ENCODE results near the gene MDGA2. TPM values are rescaled to one million over a fixed set of nuclear protein-coding genes. Genes with fewer than 3 reads are reported as not detected.
A peak's percentile ranks its signal among the peaks of the same experiment; 100 is the strongest.

Gene MDGA2
- total RNA-seq (2022) (not detected in 2 replicates), Bru-seq, nascent RNA (percentile 1 among the genes with signal in this experiment), BruChase-seq, experiment 1, labeled RNA remaining after a 6-hour chase (percentile 0 among the genes with signal in this experiment), BruChase-seq, experiment 2, labeled RNA remaining after a 2-hour chase (percentile 0 among the genes with signal in this experiment)
- long read RNA-seq = 0 reads

DNA sequence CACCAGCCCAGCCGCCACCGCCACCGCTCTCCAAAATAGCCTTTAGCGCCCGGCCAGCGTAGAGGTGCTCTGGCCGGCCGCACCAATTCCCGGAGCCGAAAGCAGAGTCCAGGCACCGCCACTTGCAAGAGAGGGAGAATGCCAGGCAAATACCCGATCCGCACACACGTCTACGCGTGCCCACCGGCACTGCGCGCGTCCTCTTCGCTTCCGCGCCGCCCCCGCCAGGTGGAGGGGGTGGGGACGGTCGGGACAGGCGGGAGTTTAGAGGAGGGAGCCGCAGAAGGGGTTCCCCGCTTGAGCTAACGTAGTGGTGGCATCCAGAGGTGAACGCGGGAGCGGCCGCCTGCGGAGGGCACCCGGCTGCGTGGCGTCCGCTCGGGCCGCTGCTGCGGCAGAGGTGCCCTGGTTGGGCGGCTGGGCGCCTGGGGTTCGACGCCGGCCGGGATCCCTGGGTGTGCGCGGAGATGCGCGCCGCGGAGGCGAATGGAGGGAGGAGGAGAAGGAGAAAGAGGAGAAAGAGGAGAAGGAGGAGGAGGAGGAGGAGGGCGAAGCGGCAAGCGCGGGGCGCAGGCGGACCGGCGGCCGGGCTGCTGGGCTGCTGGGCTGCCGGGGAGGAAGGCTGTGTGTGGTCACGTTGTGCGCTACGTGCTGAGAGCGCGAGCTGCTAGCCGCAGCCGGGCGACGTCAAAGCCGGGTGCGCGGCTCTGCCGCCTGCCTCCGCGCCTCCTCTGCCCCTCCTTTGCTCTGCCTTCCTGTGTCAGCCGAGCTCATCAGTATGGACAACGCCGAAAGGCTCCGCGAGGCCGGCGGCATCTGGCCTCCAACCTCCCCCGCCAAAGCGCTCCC is at the start of gene MDGA2:
MDGA2 (minus strand) TSS at position 140 of the 849 bp plus-strand sequence.
- Mint-ChIP-seq H3K27me3 (ENCODE audit: unreplicated experiment) (no peaks in the 10 kb centered on the region), H3K4me1 (ENCODE audit: low read depth, unreplicated experiment) (no peaks in the 10 kb centered on the region), H3K9me3 (ENCODE audit: low read depth, unreplicated experiment) (peaks cover 2% of the 10 kb centered on the region), H3K4me3 (ENCODE audit: low read depth, unreplicated experiment) (no peak within 1 kb of the TSS), H3K36me3 (ENCODE audit: insufficient read depth, unreplicated experiment) (no peaks in the 10 kb centered on the region), H3K27ac (ENCODE audit: unreplicated experiment) (no peak within 1 kb of the TSS)
- intact Hi-C loops (cut with micrococcal nuclease; ENCODE audit: unreplicated experiment) = no loop called here
- TF ChIP-seq, protein P1, sequence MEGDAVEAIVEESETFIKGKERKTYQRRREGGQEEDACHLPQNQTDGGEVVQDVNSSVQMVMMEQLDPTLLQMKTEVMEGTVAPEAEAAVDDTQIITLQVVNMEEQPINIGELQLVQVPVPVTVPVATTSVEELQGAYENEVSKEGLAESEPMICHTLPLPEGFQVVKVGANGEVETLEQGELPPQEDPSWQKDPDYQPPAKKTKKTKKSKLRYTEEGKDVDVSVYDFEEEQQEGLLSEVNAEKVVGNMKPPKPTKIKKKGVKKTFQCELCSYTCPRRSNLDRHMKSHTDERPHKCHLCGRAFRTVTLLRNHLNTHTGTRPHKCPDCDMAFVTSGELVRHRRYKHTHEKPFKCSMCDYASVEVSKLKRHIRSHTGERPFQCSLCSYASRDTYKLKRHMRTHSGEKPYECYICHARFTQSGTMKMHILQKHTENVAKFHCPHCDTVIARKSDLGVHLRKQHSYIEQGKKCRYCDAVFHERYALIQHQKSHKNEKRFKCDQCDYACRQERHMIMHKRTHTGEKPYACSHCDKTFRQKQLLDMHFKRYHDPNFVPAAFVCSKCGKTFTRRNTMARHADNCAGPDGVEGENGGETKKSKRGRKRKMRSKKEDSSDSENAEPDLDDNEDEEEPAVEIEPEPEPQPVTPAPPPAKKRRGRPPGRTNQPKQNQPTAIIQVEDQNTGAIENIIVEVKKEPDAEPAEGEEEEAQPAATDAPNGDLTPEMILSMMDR (IDR thresholded peaks at IDR 0.05; ENCODE audit: unreplicated experiment) = no peak
- no TSS peak for BruUV-seq (replicated peaks)
- no peak for DNase-seq
- CTCF ChIA-PET = no interaction called here

DNA sequence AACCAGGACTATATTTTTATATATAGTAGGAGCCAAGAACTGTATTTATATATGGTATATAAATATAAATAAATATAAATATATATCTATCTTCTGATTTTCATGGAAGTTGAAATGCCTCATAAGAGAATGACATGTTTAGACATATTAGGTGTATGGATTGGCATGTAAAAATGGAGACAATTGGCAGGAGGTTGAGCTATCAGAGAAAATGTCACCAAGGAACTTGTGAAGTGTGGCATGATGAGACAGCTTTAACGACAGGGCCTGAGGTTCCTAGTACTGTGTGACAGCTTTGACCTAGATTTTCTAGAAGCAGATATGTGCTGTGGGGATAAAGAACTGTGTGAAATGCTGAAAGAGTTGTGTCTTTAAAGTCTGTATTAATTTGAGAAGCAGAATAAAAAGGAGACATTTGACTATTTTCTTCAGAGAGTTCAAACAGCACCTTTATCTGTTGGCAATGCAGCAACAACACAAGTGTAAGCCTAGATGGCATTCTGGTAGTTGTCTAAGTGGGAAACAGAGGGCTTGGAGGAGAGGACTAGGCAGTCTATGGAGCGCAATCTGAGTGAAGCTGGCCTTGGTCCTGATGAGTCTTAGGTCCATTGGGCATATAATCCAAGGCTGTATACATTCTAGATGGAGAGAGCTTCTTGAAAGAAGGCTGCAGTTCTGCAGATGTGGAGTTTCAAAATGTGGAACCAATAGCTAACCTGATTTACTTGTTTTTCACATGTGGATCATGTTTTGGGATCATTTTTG is 47.7 kb upstream of the MDGA2 start:
- TF ChIP-seq, protein P1 (IDR thresholded peaks at IDR 0.05; ENCODE audit: unreplicated experiment) = no peak
- no TSS peak for BruUV-seq (replicated peaks)
- peaks cover 3% of the 10 kb centered on the region for H3K9me3 Mint-ChIP-seq (ENCODE audit: low read depth, unreplicated experiment)
- intact Hi-C loops (cut with micrococcal nuclease; ENCODE audit: unreplicated experiment) = no loop called here
- no peaks in the 10 kb centered on the region for H3K27me3 Mint-ChIP-seq (ENCODE audit: unreplicated experiment)
- DNase-seq = no peak
- CTCF ChIA-PET = no interaction called here
- H3K27ac Mint-ChIP-seq (ENCODE audit: unreplicated experiment) = no peak overlapping the region
- no peak overlapping the region for H3K4me3 Mint-ChIP-seq (ENCODE audit: low read depth, unreplicated experiment)
- no peaks in the 10 kb centered on the region for H3K36me3 Mint-ChIP-seq (ENCODE audit: insufficient read depth, unreplicated experiment)
- no peaks in the 10 kb centered on the region for H3K4me1 Mint-ChIP-seq (ENCODE audit: low read depth, unreplicated experiment)

DNA sequence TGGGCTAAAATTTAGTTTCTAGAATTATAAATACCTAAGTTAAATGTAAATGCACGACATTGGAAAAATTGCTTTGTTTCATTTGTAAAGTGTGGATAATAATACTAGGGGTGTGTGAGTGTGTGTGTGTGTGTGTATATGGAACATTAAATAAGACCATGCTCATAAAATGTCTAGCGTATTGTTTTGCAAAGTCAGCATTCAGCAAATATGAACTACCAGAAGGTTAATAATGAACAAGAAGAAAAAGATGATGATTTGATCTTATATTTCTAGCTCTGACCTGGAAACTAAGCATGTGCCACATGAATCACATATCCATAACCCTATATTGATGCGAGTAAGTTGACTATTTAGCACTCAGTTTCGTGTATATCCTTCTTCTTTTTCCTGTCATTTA is 44.9 kb upstream of the MDGA2 start:
- TF ChIP-seq, protein P1 (IDR thresholded peaks at IDR 0.05; ENCODE audit: unreplicated experiment) = no peak
- Mint-ChIP-seq H3K4me1 (ENCODE audit: low read depth, unreplicated experiment) (no peaks in the 10 kb centered on the region), H3K9me3 (ENCODE audit: low read depth, unreplicated experiment) (no peaks in the 10 kb centered on the region), H3K27ac (ENCODE audit: unreplicated experiment) (no peak overlapping the region), H3K27me3 (ENCODE audit: unreplicated experiment) (no peaks in the 10 kb centered on the region), H3K36me3 (ENCODE audit: insufficient read depth, unreplicated experiment) (no peaks in the 10 kb centered on the region), H3K4me3 (ENCODE audit: low read depth, unreplicated experiment) (no peak overlapping the region)
- intact Hi-C loops (cut with micrococcal nuclease; ENCODE audit: unreplicated experiment) = no loop called here
- DNase-seq = no peak
- CTCF ChIA-PET = no interaction called here
- no TSS peak for BruUV-seq (replicated peaks)

DNA sequence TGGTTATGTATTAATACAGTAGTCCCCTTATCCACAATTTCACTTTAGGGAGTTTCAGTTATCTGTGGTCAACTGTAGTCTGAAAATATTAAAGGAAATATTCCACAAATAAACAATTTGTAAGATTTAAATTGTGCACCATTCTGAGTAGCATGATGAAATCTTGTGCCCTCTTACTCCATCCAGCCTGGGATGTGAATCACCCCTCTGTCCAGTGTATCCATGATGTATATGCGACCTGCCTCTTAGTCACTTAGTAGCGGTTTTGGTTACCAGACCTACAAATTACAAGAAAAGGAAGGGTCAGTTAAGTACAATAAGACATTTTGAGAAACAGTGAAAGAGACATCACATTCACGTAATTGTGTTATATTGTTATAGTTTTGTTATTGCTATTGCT is 39.9 kb upstream of the MDGA2 start:
- no peak overlapping the region for H3K4me3 Mint-ChIP-seq (ENCODE audit: low read depth, unreplicated experiment)
- CTCF ChIA-PET = no interaction called here
- TF ChIP-seq, protein P1 (IDR thresholded peaks at IDR 0.05; ENCODE audit: unreplicated experiment) = no peak
- DNase-seq = no peak
- intact Hi-C loops (cut with micrococcal nuclease; ENCODE audit: unreplicated experiment) = no loop called here
- no peak overlapping the region for H3K27ac Mint-ChIP-seq (ENCODE audit: unreplicated experiment)
- no peaks in the 10 kb centered on the region for H3K4me1 Mint-ChIP-seq (ENCODE audit: low read depth, unreplicated experiment)
- H3K36me3 Mint-ChIP-seq (ENCODE audit: insufficient read depth, unreplicated experiment) = no peaks in the 10 kb centered on the region
- no peaks in the 10 kb centered on the region for H3K9me3 Mint-ChIP-seq (ENCODE audit: low read depth, unreplicated experiment)
- BruUV-seq (replicated peaks) = no TSS peak
- H3K27me3 Mint-ChIP-seq (ENCODE audit: unreplicated experiment) = no peaks in the 10 kb centered on the region
